Measurements from ENCODE around the gene MTERF1.

The MTERF1 gene

GRCh38 chr7:91824201-91824600 is 56.3 kb downstream of the MTERF1 start:
- H3K4me1 ChIP-seq (ENCODE audit: control insufficient read depth, insufficient read depth, low read length): peaks cover 14% of the 10 kb centered on the region
- no peaks in the 10 kb centered on the region for H3K27me3 ChIP-seq (replicated peaks; ENCODE audit: control insufficient read depth, insufficient read depth, low read length)
- DNase-seq (ENCODE audit: low read depth): no peak
- H3K9me3 ChIP-seq (ENCODE audit: control insufficient read depth, low read length): peaks cover 4% of the 10 kb centered on the region
- no peak overlapping the region for H3K4me3 ChIP-seq (ENCODE audit: low read length)
- peaks cover 4% of the 10 kb centered on the region for H3K36me3 ChIP-seq (ENCODE audit: control insufficient read depth, insufficient read depth, low read length, severe bottlenecking)
- peak overlapping the region; percentile 36 for H3K9ac ChIP-seq (ENCODE audit: low read length)
